HUES48 (cell line): ENCODE measurements around the gene SLC24A4.

Experiments
- H3K27ac ChIP-seq: one replicate; pipeline ENCODE4 v1.7.0; 2013; ENCODE audit warnings: low read depth, low read length, inconsistent platforms
- H3K27me3 ChIP-seq: 2 replicates; pipeline ENCODE4 v1.6.1; 2013; ENCODE audit warnings: mild to moderate bottlenecking, low read length; ENCODE audit not compliant: control insufficient read depth, insufficient read depth
- H3K36me3 ChIP-seq: 2 replicates; pipeline ENCODE4 v1.6.1; 2013; ENCODE audit warnings: low read length; ENCODE audit not compliant: control insufficient read depth, insufficient read depth
- H3K4me1 ChIP-seq: 2 replicates; pipeline ENCODE4 v1.6.1; 2013; ENCODE audit warnings: mild to moderate bottlenecking, low read length; ENCODE audit not compliant: control insufficient read depth, insufficient read depth
- H3K4me3 ChIP-seq: 2 replicates; pipeline ENCODE4 v1.5.1; 2013; ENCODE audit warnings: mild to moderate bottlenecking, low read depth, low read length
- H3K9ac ChIP-seq: 2 replicates; pipeline ENCODE4 v1.6.1; 2013; ENCODE audit warnings: mild to moderate bottlenecking, low read depth, low read length, moderate library complexity
- H3K9me3 ChIP-seq: 2 replicates; pipeline ENCODE4 v1.6.1; 2013; ENCODE audit warnings: low read length; ENCODE audit not compliant: control insufficient read depth, insufficient read depth

The SLC24A4 gene

DNA sequence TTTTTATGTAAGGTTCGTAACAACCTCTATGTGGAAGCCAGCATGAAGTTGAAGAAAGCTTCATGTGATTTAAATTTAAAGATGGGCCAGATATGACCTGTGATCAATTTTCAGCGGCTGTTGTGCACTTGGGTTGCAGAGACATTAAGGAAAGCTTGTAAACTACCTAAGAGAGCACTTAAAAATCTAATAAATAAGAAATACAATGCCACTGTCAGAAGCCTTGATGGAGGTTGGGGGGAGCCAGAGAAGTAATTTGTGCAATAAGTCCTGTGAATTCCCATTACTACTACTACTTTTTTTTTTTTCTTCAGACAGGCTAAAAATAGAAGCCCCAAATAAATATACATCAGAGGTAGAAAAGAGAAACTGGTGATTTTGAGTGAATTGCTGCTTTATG is 30.3 kb upstream of the SLC24A4 start:
- no peak overlapping the region for H3K9ac ChIP-seq
- no peaks in the 10 kb centered on the region for H3K36me3 ChIP-seq
- H3K27me3 ChIP-seq: no peaks in the 10 kb centered on the region
- H3K9me3 ChIP-seq: no peaks in the 10 kb centered on the region
- H3K4me1 ChIP-seq: no peaks in the 10 kb centered on the region
- H3K27ac ChIP-seq: no peak overlapping the region
- no peak overlapping the region for H3K4me3 ChIP-seq

- Histone ChIP-seq H3K9me3 (no peaks in the 10 kb centered on the region), H3K27me3 (no peaks in the 10 kb centered on the region), H3K4me1 (no peaks in the 10 kb centered on the region)
Observed at GRCh38 chr14:92294506-92294905, 28.5 kb upstream of the SLC24A4 start.

GRCh38 chr14:92297818-92298595 is 25.0 kb upstream of the SLC24A4 start:
- no peaks in the 10 kb centered on the region for H3K36me3 ChIP-seq
- no peak overlapping the region for H3K9ac ChIP-seq
- H3K27me3 ChIP-seq: no peaks in the 10 kb centered on the region
- no peak overlapping the region for H3K4me3 ChIP-seq
- H3K27ac ChIP-seq: no peak overlapping the region
- H3K9me3 ChIP-seq: no peaks in the 10 kb centered on the region
- H3K4me1 ChIP-seq: no peaks in the 10 kb centered on the region

More at GRCh38 chr14:92294506-92294905, 28.5 kb upstream of the SLC24A4 start:
- Histone ChIP-seq H3K9ac (no peak overlapping the region), H3K4me3 (no peak overlapping the region), H3K27ac (no peak overlapping the region), H3K36me3 (no peaks in the 10 kb centered on the region)

DNA sequence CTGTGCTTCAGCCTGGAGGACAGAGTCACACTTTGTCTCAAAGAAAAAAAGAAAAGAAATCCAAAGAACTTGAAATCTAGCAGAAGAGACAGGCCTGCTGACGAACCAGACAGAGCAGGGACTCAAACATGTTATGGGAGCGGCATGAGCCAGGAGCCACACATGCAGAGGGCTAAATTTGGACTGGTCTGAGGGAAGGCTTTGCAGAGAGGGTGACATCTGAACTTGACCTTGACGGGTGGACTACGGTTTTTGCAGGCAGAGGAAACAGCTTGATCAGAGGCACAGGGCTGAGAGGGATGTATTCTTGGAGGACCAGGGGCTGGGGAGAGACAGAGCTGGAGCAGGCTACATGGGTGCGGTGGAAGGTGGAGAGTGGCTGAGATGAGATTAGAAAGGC is 20.5 kb upstream of the SLC24A4 start:
- H3K27ac ChIP-seq: no peak overlapping the region
- no peak overlapping the region for H3K9ac ChIP-seq
- no peak overlapping the region for H3K4me3 ChIP-seq
- H3K4me1 ChIP-seq: no peaks in the 10 kb centered on the region
- H3K9me3 ChIP-seq: no peaks in the 10 kb centered on the region
- H3K27me3 ChIP-seq: no peaks in the 10 kb centered on the region
- no peaks in the 10 kb centered on the region for H3K36me3 ChIP-seq

DNA sequence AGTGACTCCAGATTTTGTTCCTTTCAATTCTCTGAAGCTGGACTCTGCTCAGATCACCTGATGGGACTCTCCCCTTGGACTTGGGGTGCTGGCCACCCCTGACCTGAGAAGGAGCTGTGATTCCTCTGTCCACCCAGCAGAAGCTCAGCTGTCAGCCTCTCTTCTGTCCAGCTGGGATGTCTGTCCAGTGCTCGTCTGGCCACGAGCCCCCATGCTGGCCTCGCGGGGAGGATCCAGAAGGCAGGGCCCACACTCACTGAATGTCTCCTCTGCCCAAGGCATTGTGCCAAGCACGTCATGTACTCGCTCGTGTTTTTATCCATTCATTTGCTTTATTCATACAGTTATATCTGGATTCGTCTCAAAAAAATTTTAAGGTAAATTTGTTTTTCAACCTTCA is 14.2 kb upstream of the SLC24A4 start:
- no peaks in the 10 kb centered on the region for H3K36me3 ChIP-seq

GRCh38 chr14:92309968-92310530 is 12.9 kb upstream of the SLC24A4 start:
- H3K36me3 ChIP-seq: no peaks in the 10 kb centered on the region
- H3K27me3 ChIP-seq: no peaks in the 10 kb centered on the region; the same call in 1 of the 2 replicates
- no peaks in the 10 kb centered on the region for H3K4me1 ChIP-seq
- no peak overlapping the region for H3K4me3 ChIP-seq
- no peaks in the 10 kb centered on the region for H3K9me3 ChIP-seq
- H3K27ac ChIP-seq: no peak overlapping the region
- no peak overlapping the region for H3K9ac ChIP-seq

More for the DNA sequence above, 14.2 kb upstream of the SLC24A4 start:
- Histone ChIP-seq H3K27ac (no peak overlapping the region), H3K4me1 (no peaks in the 10 kb centered on the region), H3K9ac (no peak overlapping the region), H3K27me3 (no peaks in the 10 kb centered on the region), H3K9me3 (no peaks in the 10 kb centered on the region), H3K4me3 (no peak overlapping the region)

- no peaks in the 10 kb centered on the region; the same call in 1 of the 2 replicates for H3K27me3 ChIP-seq
- H3K9me3 ChIP-seq: no peaks in the 10 kb centered on the region
- H3K4me3 ChIP-seq: no peak overlapping the region
- H3K36me3 ChIP-seq: no peaks in the 10 kb centered on the region
- H3K9ac ChIP-seq: no peak overlapping the region
- no peaks in the 10 kb centered on the region for H3K4me1 ChIP-seq
- no peak overlapping the region for H3K27ac ChIP-seq
Observed at GRCh38 chr14:92310776-92311375, 12.1 kb upstream of the SLC24A4 start.

GRCh38 chr14:92314182-92314581 is 8.8 kb upstream of the SLC24A4 start:
- Histone ChIP-seq H3K4me3 (no peak overlapping the region), H3K36me3 (no peaks in the 10 kb centered on the region), H3K27me3 (peaks cover 2% of the 10 kb centered on the region; the same call in 1 of the 2 replicates), H3K9me3 (no peaks in the 10 kb centered on the region), H3K4me1 (no peaks in the 10 kb centered on the region), H3K27ac (no peak overlapping the region), H3K9ac (no peak overlapping the region)

DNA sequence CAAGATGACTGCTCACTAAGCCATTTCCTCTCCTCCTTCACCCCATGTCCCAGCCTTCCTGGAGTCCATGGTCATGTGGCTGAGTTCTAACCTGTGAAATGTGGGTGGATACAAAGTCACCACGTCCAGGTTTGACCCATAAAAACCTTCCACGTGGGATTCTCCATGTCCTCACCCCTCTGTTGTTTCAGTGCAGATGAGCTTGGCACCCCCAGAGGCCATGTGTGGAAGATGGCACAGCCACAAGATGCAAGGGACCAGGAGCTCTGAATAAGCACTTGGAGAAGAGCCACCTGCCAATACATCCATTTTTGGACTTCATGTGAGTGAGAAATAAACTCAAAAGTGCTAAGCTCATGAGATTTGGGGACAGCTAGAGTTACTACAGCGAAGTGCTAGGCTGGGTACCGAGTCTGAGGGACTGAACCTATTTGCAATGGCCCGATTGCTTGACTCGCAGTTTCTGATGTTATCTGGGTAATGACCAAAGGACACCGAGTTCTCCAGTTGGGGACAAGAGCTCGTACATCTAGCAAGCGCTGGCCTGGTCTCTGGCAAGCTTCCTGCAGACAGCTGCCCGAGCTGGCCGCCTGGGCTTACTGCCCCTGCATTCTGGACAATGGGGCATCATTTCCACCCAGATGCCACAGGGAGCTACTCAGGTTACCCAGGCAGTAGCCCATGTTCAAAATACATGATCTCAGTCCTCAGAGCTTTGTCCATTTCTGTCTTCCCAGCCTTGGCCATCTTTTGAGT is 7.7 kb upstream of the SLC24A4 start:
- no peaks in the 10 kb centered on the region for H3K4me1 ChIP-seq
- H3K27me3 ChIP-seq: peaks cover 7% of the 10 kb centered on the region
- no peak overlapping the region for H3K4me3 ChIP-seq
- H3K27ac ChIP-seq: no peak overlapping the region
- no peaks in the 10 kb centered on the region for H3K36me3 ChIP-seq
- no peaks in the 10 kb centered on the region for H3K9me3 ChIP-seq
- no peak overlapping the region for H3K9ac ChIP-seq

GRCh38 chr14:92316176-92316575 is 6.8 kb upstream of the SLC24A4 start:
- Histone ChIP-seq H3K4me3 (no peak overlapping the region), H3K9ac (no peak overlapping the region), H3K27ac (no peak overlapping the region), H3K9me3 (no peaks in the 10 kb centered on the region), H3K36me3 (no peaks in the 10 kb centered on the region), H3K27me3 (peaks cover 17% of the 10 kb centered on the region), H3K4me1 (no peaks in the 10 kb centered on the region)
